ENCODE results near the gene PCNT.

DNA sequence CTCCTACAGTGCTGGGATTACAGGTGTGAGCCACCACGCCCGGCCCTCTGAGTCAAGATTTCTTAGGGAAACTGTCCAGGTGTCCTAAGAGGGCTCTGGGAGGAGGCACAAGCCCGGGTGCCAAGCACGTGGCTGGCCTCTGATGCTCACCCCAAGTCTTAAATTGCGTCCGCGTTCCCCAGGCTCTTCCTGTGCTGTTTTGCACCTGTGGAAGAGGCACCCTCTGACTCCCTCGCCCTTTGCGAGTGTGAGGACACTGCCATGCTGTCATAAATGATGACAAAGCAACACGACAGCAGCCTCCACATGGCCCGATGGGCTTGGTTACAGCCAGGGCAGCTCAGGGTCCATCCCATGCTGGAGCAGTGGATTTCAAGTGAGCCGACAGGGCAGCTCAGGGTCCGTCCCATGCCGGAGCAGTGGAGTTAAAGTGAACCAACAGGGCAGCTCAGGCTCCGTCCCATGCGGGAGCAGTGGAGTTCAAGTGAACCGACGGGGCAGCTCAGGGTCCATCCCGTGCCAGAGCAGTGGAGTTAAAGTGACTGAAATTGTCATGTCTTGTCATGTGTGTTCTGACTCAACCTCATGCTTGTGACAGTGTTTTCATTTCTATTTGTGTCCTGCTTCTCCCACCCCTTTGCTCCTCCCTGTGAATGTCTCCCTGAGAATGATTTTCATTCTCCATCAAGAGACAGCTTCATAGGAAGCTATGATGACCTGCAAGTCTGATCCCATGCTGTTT lies 33.9 kb downstream of the PCNT start:
- TF ChIP-seq POLR2A (IDR thresholded peaks at IDR 0.05) (no peak), CTCF (IDR thresholded peaks at IDR 0.05) (no peak)

Data from tibial nerve (tissue), 3 donors.